ENCODE measurements around the gene SLC40A1.

Gene SLC40A1

DNA sequence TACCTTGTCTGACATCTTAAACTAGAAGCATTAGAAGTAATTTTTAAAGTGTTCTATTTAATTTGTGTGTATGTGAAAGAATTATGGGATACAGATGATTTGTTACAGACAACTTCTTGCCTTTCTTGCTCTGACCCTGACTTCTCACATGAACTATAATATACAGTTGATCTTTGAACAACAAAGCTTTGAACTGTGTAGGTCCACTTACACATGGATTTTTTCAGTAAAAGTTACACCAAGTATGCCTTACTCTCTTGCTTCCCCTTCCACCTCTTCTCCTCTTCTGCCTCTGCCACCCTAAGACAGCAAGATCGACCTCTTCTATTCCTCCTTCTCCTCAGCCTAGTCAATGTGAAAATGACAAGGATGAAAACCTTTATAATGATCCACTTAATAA lies 42.2 kb downstream of the SLC40A1 start:
- DNase-seq (ENCODE audit: low spot score), result no peak

DNA sequence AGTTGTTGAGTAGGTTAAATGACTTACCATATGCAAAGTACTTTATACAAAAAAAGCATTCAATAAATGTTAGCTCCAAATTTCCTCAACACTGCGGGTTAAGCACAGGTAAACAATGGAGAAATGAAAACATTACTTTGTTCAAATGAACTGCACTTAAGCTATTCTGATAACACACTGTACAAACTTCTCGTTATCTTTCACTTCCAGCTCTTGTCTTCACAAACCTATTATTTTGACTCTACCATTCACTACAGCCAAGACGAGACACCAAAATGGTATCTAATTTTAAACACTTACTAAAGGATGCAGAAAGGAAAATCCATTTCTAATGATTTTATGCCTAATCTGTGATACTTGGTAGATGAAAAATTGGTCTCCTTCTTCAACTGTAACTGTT lies 43.8 kb downstream of the SLC40A1 start:
- DNase-seq (ENCODE audit: low spot score), result no peak

DNA sequence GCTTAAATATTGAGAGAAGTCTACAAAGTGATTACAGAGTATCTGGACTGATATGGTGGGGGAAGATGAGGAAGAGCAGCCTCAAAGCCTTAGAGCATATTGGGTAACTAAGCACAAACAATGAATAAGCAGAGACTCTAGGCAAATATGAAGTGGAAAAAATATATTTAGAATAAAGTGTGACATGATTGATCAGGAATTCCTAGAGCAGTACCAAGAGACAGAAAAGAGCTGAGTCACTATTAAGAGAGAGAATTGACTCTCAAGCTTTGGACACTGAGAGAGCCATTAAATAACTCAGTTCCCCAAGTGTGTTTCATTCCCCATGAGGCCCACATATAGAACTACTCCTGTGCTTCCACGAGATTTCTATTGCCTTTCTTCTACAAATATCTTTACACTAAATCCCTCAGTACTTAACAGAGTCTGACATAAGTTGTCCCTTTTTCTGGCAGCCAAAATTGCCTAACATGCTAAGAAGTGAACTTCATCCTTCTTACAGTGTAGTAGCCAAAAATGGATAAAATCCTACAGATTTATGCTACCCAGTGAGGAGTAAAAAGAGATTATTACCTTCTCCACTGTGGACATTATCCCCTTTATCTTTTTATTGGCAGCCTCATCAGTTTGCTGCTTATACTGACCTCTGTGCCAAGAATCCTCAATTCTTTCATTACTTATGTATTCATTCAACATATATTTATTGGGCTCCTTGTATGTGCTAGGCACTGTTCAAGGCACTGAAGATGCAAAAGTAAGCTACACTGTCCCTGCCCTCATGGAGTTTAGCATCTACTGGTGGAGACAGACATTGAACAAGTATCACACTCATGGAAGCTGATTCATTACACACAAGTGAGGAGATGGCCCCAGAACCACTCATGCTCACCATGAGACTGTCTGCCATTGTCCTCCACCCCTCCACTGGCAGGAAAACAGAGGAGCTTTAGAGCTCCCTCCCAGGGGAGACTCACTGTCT lies 45.4 kb downstream of the SLC40A1 start:
- no peak for DNase-seq (ENCODE audit: low spot score)

DNA sequence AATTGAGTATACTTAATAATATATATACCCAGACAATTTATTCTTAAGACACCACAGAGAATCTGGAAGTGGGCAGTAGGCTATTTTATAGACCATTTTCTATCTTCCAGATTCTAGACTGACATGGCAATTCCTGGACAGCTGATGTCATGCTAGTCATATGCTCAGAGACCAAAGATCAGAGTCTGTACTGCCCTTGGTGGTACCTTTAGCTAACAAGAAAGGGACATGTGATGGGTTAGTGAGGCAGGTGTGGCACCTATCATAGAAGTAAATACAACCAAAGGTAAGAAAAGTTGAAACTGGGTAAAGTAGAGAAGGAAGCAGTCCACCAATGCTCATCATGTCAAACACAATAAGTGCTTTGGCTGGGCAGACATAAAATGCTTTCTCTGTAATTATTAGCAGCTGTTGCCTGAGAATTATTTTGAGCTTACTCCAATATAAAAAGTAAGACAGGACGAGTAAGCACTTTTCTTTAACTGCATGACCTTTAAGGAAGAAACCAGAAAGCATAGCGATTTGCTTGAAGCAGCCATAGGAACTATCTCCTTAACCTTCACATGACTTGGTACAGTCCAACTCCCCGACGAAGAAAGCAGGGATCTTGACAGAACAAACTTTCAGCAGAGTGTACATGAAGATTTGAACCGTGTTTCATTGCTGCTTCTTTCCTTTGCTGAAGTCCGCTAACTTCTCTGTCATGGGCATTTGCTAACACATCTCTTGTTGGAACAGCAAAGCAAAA lies 47.1 kb downstream of the SLC40A1 start:
- no peak for DNase-seq (ENCODE audit: low spot score)

DNA sequence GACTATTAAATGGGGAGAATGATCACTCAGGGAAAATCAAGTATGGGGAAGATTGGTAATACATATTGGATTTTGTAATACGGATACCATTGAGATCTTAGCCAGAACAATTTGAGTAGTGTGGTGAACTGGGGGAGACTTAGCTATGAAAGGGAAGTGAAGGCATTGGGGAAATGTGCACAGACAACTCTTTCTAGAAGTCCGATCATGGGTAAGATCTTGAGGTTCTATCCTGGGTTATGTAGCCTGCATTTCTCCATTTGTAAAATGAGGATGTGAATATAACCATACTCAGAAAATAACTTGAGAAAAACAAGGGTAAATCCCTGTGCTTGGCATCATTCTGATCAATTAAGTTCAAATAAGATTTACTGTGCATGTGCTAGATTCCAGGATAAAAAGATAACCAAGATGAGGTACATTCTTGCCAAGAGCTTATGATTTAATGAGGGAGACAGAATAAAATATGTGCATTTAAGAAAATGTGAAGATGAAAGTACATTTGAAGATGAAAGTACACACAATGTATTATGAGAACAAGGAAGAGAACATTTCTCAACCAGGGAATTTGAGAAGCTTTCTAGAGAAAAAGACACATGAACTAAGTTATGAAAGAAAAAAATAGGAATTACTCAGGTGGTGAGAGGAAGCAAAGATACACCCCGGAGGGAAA lies 49.5 kb downstream of the SLC40A1 start:
- DNase-seq (ENCODE audit: low spot score), result no peak

DNA sequence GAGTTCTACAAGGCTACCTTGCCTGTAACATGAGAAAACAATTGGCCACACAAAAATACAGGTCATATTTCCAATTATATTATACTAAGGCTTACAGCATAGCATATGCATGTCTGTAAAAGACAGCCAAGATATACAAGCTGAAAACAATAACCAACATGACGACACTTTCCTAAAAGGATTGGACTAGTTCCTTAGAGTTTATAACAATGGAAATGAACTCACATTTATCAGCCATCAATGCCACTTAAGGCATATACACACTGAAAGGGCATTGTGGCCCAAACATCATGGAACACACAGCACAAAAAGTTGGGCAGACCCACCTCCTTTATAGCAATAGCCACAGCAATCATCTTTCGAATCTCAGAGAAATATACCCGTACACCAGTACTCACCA lies 52.0 kb downstream of the SLC40A1 start:
- no peak for DNase-seq (ENCODE audit: low spot score)

DNA sequence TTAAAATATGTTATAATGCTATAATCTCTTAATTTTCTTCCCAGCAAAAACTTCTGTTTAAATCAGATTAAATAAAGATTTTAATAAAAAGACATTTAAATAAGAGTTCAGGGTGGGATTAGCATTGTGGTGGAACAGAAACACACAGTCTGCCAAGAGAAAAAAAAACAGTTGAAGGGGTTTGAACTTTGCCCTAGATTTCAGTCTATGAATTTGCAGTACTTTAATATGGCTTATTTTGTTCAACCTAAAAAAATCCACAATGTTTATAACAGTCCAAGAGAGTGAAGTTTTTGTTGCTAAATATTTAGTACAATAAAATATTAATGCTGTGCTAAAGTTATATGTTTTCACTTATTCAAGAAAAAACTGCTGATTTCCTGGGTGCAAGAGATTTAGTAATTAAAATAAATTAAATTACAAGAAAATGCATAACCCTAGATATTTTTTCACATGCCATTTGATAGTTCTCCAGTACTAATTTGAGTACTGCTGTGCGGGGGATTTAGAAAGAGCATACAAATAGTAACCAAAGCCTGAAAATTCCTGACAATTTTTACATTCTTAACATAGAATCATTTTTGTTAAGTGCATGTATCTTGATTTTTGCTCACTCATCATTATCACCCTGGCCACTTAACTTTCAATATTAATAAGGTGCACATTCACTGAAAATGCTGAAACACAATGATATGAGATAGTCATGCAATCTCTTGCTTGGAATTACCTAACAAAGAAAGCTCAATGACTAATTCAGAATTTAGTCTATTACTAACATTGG lies 52.6 kb downstream of the SLC40A1 start:
- no peak for DNase-seq (ENCODE audit: low spot score)

DNA sequence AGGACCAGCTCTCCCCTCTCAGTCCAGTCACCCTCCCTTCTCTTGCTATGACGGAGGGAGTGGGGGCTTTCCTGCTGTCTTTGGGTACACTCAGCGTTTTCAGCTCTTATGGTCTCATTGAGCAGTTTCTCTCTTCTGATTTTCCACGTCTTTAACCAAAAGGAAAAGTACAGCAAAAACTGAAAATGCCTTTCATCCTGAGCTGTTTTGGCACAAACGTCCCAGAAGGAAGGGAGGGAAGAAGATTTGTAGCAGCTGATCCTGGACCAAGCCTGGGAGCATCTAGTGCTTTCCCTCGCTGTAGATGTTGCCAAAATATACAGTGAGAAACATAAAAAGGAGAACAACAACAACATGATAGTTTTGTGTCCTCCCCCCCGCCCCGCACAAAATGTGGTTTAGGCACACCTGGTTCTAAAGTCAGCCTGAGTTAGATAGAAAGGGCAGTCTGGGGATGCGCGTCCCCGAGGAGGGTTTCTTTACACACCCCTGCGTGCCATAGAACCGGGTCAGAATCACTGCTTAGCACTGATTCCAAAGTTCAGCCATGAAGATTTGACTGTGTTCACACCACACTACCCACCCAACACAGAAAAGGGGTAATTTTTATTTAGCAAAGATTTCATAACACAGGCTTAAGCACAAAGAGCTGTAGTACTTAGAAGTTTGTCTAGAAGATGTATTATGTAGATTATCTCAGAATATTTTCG lies 53.4 kb downstream of the SLC40A1 start:
- no peak for DNase-seq (ENCODE audit: low spot score)

DNA sequence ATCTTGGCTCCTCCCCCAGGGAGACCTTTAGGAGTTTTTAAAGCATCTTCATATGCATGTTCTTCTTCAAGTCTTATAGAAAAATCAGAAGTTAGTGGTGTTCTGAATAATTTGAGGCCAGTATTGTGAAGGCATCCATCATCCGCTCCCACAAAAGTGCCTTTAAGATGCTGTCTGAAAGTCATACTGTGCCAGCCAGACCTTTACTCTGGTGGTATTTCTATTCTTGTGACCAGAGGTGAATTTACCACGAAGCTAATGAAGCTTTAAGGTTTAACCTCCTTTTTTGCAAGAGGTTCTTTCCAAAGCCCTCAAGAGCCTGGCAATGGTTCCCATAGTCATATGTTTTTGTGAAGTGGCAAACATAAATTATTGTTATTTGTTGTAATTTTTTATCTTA lies 54.3 kb downstream of the SLC40A1 start:
- no peak for DNase-seq (ENCODE audit: low spot score)

DNA sequence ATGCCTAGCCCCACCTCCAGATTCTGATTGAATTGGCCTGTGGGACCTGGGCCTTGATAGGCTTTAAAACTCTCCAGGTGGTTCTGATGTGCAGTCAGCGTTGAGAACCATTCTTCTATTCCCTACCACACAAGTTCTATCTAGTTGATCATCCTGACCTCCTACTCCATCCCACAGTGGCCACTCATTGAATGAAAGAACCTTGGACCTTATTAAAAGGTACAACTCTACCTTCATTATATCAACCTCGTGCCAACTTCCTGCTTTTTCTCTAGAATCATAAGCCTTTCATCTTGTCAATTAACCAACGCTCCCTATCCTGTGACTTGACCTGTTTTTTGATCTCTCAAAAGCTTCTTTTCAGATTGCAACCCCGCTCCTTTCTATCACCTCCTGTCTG lies 55.8 kb downstream of the SLC40A1 start:
- DNase-seq (ENCODE audit: low spot score), result no peak

DNA sequence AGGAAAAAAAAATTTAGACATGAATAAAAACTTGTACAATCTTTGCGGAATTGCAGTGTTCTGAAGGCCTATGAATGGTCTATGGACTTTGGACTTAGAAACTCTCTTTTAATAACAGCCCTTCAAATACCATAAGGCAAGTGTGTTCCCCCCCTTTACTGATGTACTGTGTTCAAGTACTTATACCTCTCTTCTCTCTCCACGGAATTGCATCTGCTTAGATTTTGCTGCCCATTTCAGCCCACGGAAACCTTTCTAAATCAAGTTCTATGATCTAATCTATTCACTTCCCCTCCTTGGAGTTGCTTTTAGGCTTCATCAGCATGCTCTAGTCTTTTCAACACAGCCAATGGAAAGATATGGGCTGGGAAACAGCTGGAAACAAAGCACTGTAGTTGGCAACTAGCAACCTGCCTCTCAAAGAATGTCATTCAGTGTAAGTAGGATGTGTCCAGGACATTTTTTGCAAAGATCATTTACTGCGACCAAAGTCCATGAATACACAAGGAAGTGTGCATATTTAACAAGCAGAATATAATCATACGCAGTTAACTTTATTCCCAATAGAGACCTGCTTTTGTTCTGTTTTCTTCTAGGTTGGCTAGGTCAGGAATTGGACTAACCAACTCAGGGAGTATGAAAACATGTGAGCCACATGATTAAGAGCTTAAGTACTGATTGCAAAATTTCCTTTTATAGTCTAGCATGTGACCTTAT lies 58.0 kb downstream of the SLC40A1 start:
- no peak for DNase-seq (ENCODE audit: low spot score)

DNA sequence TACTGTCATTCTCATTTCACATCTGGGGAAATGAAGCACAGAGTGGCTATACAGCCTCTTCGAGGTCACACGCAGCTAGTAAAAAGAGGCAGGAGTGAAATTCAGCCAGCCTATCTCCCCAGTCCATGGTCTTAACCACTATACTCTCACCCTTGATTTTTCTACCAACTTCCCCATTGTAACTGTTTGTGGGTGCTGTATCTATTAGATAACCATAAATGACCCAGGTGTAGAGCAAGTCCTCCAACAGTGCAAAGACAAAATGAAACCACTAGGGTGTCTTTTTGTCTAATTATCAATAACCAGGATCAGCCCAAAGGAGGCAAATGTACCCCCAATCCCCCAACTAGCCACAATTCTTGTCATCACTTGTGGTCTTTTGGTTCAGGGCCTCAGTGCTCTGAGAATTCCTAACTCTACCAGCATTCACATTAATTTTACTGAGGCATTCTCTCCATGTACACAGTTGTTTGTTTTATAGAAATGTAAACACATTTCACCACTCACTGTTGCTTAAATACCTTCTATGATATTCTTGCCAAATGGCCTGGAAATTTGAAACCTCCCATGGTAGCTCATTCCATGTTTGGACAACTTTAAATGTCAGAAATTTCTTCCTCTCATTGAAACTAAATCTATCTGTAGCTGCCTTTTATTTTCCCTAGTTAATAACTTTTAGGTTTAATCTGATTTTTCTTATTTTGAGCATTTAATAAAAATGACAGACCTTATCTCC lies 58.7 kb downstream of the SLC40A1 start:
- DNase-seq (ENCODE audit: low spot score), result no peak

DNA sequence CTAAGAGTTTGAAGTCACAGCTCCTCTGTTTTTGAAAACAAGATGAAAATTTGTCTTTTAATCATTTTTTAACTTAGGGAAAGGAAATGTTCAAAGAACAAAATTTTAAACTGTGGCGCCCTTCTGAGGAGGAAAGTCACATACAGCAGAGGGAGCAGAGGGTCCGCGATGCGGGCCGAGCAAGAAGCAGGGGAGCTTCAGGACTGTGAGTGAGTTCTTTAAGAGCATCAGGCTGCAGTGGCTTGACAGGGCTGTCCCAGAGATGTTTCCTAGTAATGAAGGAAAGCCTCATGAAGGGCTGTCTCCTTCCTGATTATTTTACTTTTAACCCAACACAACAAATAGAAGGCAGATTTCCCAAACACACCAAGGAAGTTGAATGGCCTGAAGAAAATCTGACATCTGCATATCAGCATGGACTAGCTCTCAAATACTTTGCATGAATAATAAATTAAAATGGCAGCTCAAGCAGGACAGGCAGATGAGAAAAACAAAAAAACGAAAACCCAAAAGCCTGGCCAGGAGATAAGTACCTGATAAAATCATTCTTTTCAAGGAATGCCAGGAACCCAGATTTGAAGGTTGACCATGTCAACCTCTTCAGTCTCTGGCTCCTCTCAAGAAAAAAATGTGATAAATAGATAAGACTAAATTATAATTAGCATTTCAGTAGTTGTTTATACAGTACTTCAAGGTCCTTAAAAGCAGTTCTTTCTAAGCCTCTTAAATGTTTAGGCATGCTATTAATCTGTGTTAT lies 60.8 kb downstream of the SLC40A1 start:
- DNase-seq (ENCODE audit: low spot score), result no peak

DNA sequence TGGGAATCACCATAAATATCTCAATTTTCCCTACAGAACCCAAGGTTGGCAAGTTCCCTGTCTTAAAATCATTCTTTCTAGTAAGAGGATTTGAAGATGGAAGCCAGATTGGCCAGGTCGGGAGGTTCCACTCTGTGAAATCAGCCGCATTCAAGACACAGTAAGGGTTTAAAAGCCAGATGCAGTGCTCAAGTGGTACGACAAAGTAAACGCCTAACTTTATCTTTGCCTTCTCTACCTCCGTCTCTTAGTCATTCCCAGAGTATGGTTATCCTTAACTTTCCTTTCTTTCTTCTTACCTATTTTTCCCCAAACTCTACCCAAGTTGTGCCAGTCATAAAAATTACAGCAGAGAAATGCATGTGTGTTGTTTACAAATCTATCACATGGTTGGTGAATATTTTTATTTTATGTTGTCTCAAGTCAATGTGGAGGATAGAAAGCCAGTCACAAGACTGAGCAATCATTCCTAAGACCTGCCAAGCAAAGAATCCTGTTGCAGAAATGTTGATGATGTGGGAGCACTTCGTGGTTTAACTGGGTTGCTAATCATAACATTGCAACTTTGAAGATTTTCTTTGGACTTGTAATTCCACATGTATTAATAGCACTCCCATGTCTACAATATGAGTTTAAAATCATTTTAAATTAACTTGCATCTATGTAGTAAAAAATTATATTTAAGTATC lies 62.6 kb downstream of the SLC40A1 start:
- DNase-seq (ENCODE audit: low spot score), result no peak

DNA sequence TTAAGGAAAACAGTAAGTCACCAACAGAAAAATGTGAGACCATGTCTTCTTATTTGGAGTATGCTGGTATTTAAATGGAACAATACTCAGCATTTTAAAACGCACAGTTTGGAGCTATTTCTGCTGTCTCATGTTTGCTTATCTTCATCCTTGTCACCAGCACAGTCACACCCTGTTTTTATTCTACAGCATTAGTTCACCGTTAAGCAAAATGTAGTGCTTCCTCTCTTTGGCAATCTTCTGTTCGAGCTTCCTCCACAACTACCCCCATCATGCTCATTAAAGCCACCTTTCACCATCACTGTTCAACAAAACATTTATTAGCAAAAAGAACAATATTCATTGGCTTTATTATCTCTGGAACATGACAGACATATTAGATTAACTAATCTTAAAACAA lies 64.0 kb downstream of the SLC40A1 start:
- DNase-seq (ENCODE audit: low spot score), result no peak

DNA sequence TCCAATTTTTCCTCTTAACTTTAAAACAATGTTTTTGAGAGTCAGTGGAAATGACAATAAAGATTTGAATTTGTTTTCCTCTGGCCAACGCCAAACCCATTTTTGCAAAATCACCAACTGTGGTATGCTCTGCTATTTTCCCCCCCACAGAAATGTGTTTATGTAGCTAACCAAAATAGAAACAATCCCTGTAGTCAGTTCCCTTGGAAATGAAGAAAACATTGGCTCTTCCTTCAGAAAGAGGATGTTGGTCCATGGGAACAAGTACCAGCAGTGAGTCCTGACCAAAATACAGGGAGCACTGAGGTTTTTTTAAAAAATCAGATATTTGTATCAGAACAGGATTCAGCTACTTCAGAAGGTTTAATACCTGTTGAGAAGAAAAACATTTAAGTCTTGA lies 65.3 kb downstream of the SLC40A1 start:
- DNase-seq (ENCODE audit: low spot score), result no peak

DNA sequence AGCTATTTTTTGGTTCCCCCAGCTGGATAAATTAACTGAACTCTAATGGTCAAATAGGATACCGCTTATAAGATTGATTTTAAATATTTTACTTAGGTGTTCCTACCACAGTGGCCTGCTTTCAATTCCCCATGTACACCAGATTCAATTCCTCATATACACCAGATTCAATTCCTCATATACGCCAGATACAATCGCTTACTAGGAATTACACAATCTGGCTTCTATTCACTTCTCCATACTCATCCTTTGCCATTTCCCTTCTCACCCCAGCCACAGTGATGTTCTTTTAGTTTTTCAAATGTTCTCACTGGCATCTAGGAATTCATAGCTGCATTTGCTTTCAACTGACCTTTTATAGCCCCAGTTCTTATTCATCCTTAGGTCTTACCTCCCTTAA lies 66.5 kb downstream of the SLC40A1 start:
- DNase-seq (ENCODE audit: low spot score), result no peak

DNA sequence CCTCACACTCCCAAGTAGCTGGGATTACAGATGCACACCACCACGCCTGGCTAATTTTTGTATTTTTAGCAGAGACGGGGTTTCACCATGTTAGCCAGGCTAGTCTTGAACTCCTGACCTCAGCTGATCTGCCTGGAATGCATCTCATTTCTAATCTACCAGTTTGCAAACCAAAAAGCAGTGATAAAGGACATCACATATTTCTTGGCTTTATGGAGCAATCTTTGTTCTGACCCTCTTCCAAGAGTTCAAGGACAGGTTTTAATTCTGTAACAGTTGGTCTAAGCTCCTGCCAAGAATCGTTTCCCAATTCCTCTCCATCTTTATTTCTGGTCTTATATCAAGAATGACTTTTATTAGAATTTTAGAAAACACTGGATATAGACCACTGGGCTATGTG lies 67.7 kb downstream of the SLC40A1 start:
- no peak for DNase-seq (ENCODE audit: low spot score)

DNA sequence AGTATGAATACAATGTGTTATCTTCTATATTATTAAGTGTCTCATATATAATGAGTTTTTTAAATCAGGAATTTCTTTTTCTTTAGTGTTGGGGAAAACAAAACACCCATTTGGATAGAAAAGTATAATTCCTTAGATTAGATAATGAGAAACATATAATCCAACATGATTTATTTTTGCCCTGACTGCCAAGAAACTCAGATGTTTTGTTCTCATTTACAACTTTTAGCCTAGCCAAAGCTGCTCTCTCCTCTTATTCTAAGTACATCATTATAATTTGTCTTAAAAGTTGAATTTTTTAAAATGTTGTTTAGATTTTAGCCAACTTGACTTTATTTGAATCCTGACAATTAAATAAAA lies 68.6 kb downstream of the SLC40A1 start:
- no peak for DNase-seq (ENCODE audit: low spot score)

Measured in putamen (tissue), 1 donor.